Measurements from ENCODE around the gene TYMS.
"Not testable (repeated sequence)": the region's sequence is repeated elsewhere in the genome, so short reads cannot be mapped to it uniquely, and the experiment has no call there.

TYMS gene

GRCh38 chr18:678482-679182 lies 21.2 kb downstream of the TYMS start:
- Histone ChIP-seq H3K36me3 (replicated peaks) (peaks cover 18% of the 10 kb centered on the region), H3K27me3 (replicated peaks) (no peaks in the 10 kb centered on the region), H3K27ac (no peak overlapping the region), H3K4me3 (ENCODE audit: low read depth, low read length) (no peak overlapping the region)
- no peak for DNase-seq
- in situ Hi-C loops (cut with HindIII; ENCODE audit: low pct_ligation_motif_present, low sequenced_read_pairs) = no loop called here
- TF ChIP-seq, protein P1, sequence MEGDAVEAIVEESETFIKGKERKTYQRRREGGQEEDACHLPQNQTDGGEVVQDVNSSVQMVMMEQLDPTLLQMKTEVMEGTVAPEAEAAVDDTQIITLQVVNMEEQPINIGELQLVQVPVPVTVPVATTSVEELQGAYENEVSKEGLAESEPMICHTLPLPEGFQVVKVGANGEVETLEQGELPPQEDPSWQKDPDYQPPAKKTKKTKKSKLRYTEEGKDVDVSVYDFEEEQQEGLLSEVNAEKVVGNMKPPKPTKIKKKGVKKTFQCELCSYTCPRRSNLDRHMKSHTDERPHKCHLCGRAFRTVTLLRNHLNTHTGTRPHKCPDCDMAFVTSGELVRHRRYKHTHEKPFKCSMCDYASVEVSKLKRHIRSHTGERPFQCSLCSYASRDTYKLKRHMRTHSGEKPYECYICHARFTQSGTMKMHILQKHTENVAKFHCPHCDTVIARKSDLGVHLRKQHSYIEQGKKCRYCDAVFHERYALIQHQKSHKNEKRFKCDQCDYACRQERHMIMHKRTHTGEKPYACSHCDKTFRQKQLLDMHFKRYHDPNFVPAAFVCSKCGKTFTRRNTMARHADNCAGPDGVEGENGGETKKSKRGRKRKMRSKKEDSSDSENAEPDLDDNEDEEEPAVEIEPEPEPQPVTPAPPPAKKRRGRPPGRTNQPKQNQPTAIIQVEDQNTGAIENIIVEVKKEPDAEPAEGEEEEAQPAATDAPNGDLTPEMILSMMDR (IDR thresholded peaks at IDR 0.05; ENCODE audit: low read depth, low read length, missing control alignments) = no peak

DNA sequence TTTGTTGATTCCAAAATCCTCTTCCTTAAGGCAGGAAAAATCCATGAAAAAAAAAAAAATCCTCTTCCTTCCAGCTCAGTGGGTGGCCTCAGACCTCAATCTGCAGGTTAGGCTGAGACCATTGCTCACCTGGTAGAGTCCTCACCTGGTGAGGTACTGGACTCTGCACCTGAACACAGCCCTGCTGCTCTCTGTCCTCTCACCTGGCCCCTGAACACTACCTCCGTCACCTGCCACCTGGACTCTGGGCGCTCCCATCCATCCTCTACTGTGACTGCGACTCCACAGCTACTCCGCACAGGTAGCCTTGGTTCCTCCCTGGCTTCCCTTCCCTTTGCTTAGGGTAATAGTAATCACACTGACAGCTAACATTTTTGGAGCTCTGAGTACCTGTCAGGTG lies 22.1 kb downstream of the TYMS start:
- H3K4me3 ChIP-seq (ENCODE audit: low read depth, low read length) = no peak overlapping the region
- peaks cover 13% of the 10 kb centered on the region for H3K36me3 ChIP-seq (replicated peaks)
- in situ Hi-C loops (cut with HindIII; ENCODE audit: low pct_ligation_motif_present, low sequenced_read_pairs) = no loop called here
- DNase-seq = no peak
- H3K27me3 ChIP-seq (replicated peaks) = no peaks in the 10 kb centered on the region
- TF ChIP-seq, protein P1 (IDR thresholded peaks at IDR 0.05; ENCODE audit: low read depth, low read length, missing control alignments) = no peak
- H3K27ac ChIP-seq = no peak overlapping the region

- no peak for DNase-seq
- TF ChIP-seq, protein P1 (IDR thresholded peaks at IDR 0.05; ENCODE audit: low read depth, low read length, missing control alignments) = no peak
- H3K27ac ChIP-seq = no peak overlapping the region
- no peak overlapping the region for H3K4me3 ChIP-seq (ENCODE audit: low read depth, low read length)
- in situ Hi-C loops (cut with HindIII; ENCODE audit: low pct_ligation_motif_present, low sequenced_read_pairs) = no loop called here
- H3K27me3 ChIP-seq (replicated peaks) = no peaks in the 10 kb centered on the region
- peaks cover 13% of the 10 kb centered on the region for H3K36me3 ChIP-seq (replicated peaks)
These were observed 22.9 kb downstream of the TYMS start for GRCh38 chr18:680392-680791.

DNA sequence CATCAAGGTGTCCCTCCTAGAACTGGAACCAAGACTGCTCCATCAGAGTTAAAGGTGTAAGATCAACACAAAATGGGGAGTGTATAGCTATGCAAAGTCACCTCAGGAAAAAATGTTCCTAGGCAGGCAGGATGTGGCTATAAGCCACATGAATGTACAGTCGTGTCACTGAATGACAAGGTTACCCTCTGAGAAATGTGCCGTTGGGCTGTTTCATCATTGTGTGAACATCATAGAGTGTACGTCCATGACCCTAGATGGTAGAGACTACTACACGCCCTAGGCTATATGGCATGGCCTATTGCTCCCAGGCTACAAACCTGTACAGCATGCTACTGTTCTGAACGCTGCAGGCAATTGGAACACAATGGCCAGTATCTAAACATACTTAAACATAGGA lies 24.5 kb downstream of the TYMS start:
- no peak for DNase-seq
- H3K36me3 ChIP-seq (replicated peaks) = peaks cover 5% of the 10 kb centered on the region
- no peaks in the 10 kb centered on the region for H3K27me3 ChIP-seq (replicated peaks)
- in situ Hi-C loops (cut with HindIII; ENCODE audit: low pct_ligation_motif_present, low sequenced_read_pairs) = no loop called here
- no peak overlapping the region for H3K27ac ChIP-seq
- TF ChIP-seq, protein P1 (IDR thresholded peaks at IDR 0.05; ENCODE audit: low read depth, low read length, missing control alignments) = no peak
- no peak overlapping the region for H3K4me3 ChIP-seq (ENCODE audit: low read depth, low read length)

GRCh38 chr18:682416-682815 lies 25.0 kb downstream of the TYMS start:
- H3K27ac ChIP-seq; in situ Hi-C loops (cut with HindIII; ENCODE audit: low pct_ligation_motif_present, low sequenced_read_pairs); DNase-seq; H3K4me3 ChIP-seq (ENCODE audit: low read depth, low read length); H3K36me3 ChIP-seq (replicated peaks); H3K27me3 ChIP-seq (replicated peaks): not testable (repeated sequence)

- H3K4me3 ChIP-seq (ENCODE audit: low read depth, low read length) = no peak overlapping the region
- TF ChIP-seq, protein P1 (IDR thresholded peaks at IDR 0.05; ENCODE audit: low read depth, low read length, missing control alignments) = no peak
- no peak for DNase-seq
- H3K27ac ChIP-seq = no peak overlapping the region
- in situ Hi-C loops (cut with HindIII; ENCODE audit: low pct_ligation_motif_present, low sequenced_read_pairs) = no loop called here
- peaks cover 5% of the 10 kb centered on the region for H3K36me3 ChIP-seq (replicated peaks)
- no peaks in the 10 kb centered on the region for H3K27me3 ChIP-seq (replicated peaks)
These were observed 25.4 kb downstream of the TYMS start for GRCh38 chr18:682833-683232.

All from brain microvascular endothelial cell (primary cell).